ENCODE measurements around the gene CFAP100.

DNA sequence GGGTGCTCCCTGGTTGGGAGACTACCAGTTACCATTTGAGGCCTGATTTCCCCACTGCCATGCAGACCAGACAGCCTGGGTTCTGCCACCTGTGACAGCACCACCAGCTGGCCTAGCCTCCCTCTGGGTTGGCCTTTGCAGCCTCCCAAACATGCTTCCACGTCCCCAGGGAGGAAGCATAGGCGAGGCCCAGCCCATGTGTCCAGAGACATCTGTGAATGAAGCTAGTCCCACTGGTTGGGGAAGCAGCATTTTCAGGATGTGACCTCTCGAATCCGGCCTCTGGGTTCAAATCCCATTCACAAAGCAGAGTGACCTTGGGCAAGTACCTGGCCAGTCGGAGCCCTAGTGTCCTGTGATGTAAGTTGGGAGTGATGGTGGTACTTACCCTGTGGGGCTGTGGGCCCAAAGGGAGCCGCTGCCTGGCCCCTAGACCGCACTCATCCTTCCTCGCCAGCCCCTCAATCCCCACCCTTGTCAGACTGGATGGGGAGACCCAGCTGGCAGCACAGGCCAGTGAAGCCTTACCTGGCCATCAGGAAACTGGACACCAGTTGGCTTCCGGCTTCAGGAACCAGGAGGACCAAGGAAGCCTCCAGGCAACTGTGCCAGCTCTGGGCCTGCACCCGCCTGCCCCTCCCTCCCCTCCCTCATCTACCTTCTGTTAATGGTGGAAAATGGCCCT lies 43.5 kb upstream of the CFAP100 start:
- TF ChIP-seq, protein P1, sequence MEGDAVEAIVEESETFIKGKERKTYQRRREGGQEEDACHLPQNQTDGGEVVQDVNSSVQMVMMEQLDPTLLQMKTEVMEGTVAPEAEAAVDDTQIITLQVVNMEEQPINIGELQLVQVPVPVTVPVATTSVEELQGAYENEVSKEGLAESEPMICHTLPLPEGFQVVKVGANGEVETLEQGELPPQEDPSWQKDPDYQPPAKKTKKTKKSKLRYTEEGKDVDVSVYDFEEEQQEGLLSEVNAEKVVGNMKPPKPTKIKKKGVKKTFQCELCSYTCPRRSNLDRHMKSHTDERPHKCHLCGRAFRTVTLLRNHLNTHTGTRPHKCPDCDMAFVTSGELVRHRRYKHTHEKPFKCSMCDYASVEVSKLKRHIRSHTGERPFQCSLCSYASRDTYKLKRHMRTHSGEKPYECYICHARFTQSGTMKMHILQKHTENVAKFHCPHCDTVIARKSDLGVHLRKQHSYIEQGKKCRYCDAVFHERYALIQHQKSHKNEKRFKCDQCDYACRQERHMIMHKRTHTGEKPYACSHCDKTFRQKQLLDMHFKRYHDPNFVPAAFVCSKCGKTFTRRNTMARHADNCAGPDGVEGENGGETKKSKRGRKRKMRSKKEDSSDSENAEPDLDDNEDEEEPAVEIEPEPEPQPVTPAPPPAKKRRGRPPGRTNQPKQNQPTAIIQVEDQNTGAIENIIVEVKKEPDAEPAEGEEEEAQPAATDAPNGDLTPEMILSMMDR (IDR thresholded peaks at IDR 0.05) = no peak
- TF ChIP-seq POLR2A (IDR thresholded peaks at IDR 0.05) = no peak
